ENCODE measurements around the gene PRRG2. TPM values are rescaled to one million over a fixed set of nuclear protein-coding genes. Genes with fewer than 3 reads are reported as not detected.

The PRRG2 gene
- total and polyA plus RNA-seq, 9 of the 15 experiments (the other 6 are each of a cell fraction or from before 2014, with no cell fraction given), result 0.06 to 1.1 (median 0.33) TPM

DNA sequence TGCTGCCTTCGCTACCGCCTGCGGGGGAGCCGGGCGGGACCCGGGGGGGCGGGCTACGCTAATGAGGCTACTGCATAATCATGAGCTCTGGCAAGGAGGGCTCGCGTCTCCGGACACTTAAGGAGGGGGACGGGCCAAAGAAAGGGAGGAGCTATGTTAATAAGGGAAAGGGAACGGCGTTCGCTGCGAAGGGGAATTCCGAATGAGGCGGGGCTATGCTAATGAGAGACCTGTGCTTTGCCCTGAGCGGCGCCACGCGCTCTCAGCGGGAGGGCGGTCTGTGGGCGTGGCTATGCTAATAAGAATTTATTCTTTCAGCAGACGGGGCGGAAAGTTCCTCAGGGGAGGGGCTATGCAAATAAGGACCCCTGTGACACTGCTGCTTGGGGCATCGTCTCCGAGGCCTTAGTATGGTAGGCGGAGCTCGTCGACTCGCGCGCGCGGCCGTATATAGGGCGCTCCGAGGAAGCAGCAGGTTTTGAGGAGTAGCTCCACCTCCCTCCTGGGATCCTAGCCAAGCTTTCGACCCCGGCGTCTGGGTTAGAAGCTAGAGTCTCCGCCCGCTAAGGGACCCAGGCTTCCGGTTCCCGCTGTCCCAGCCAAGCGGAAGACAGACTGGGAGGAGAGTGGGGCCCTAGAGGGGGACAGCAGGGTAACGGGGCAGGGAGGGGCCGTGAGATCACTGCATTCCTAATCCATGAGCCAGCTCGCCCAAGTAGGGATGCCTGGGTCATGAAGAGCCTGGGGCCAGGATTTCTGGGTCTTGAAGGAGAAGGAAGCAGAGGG, 59.2 kb downstream of the PRRG2 start, which contains the start of gene RRAS (continued):
- TF ChIP-seq, protein P1, sequence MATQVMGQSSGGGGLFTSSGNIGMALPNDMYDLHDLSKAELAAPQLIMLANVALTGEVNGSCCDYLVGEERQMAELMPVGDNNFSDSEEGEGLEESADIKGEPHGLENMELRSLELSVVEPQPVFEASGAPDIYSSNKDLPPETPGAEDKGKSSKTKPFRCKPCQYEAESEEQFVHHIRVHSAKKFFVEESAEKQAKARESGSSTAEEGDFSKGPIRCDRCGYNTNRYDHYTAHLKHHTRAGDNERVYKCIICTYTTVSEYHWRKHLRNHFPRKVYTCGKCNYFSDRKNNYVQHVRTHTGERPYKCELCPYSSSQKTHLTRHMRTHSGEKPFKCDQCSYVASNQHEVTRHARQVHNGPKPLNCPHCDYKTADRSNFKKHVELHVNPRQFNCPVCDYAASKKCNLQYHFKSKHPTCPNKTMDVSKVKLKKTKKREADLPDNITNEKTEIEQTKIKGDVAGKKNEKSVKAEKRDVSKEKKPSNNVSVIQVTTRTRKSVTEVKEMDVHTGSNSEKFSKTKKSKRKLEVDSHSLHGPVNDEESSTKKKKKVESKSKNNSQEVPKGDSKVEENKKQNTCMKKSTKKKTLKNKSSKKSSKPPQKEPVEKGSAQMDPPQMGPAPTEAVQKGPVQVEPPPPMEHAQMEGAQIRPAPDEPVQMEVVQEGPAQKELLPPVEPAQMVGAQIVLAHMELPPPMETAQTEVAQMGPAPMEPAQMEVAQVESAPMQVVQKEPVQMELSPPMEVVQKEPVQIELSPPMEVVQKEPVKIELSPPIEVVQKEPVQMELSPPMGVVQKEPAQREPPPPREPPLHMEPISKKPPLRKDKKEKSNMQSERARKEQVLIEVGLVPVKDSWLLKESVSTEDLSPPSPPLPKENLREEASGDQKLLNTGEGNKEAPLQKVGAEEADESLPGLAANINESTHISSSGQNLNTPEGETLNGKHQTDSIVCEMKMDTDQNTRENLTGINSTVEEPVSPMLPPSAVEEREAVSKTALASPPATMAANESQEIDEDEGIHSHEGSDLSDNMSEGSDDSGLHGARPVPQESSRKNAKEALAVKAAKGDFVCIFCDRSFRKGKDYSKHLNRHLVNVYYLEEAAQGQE (IDR thresholded peaks at IDR 0.05; ENCODE audit: borderline replicate concordance), result no peak
- TF ChIP-seq, protein P1 (CRISPR knock-in tag; IDR thresholded peaks at IDR 0.05; ENCODE audit: low read depth), result no peak
- TF ChIP-seq, protein P2, sequence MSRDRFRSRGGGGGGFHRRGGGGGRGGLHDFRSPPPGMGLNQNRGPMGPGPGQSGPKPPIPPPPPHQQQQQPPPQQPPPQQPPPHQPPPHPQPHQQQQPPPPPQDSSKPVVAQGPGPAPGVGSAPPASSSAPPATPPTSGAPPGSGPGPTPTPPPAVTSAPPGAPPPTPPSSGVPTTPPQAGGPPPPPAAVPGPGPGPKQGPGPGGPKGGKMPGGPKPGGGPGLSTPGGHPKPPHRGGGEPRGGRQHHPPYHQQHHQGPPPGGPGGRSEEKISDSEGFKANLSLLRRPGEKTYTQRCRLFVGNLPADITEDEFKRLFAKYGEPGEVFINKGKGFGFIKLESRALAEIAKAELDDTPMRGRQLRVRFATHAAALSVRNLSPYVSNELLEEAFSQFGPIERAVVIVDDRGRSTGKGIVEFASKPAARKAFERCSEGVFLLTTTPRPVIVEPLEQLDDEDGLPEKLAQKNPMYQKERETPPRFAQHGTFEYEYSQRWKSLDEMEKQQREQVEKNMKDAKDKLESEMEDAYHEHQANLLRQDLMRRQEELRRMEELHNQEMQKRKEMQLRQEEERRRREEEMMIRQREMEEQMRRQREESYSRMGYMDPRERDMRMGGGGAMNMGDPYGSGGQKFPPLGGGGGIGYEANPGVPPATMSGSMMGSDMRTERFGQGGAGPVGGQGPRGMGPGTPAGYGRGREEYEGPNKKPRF (IDR thresholded peaks at IDR 0.05; ENCODE audit: low read depth, low read length), result no peak
- TF ChIP-seq ZNF146 (CRISPR knock-in tag; IDR thresholded peaks at IDR 0.05; ENCODE audit: unreplicated experiment) (no peak), CBX5 (IDR thresholded peaks at IDR 0.05; ENCODE audit: borderline replicate concordance, low read depth) (no peak), NEUROD1 (IDR thresholded peaks at IDR 0.05; ENCODE audit: borderline replicate concordance, low read depth, low read length, partially characterized antibody) (peak; percentile 81), GTF2E2 (tag; IDR thresholded peaks at IDR 0.05) (no peak), SMC3 (conservative IDR thresholded peaks at IDR 0.05; ENCODE audit: insufficient read depth, low read depth, low read length) (no peak), FOXJ3 (CRISPR knock-in tag; IDR thresholded peaks at IDR 0.05) (no peak)
- TF ChIP-seq, protein P3, sequence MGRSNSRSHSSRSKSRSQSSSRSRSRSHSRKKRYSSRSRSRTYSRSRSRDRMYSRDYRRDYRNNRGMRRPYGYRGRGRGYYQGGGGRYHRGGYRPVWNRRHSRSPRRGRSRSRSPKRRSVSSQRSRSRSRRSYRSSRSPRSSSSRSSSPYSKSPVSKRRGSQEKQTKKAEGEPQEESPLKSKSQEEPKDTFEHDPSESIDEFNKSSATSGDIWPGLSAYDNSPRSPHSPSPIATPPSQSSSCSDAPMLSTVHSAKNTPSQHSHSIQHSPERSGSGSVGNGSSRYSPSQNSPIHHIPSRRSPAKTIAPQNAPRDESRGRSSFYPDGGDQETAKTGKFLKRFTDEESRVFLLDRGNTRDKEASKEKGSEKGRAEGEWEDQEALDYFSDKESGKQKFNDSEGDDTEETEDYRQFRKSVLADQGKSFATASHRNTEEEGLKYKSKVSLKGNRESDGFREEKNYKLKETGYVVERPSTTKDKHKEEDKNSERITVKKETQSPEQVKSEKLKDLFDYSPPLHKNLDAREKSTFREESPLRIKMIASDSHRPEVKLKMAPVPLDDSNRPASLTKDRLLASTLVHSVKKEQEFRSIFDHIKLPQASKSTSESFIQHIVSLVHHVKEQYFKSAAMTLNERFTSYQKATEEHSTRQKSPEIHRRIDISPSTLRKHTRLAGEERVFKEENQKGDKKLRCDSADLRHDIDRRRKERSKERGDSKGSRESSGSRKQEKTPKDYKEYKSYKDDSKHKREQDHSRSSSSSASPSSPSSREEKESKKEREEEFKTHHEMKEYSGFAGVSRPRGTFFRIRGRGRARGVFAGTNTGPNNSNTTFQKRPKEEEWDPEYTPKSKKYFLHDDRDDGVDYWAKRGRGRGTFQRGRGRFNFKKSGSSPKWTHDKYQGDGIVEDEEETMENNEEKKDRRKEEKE (IDR thresholded peaks at IDR 0.05; ENCODE audit: borderline replicate concordance in 1 of 2, control insufficient read depth in 1 of 2, low read depth in 2 of 2, low read length in 1 of 2), result no peak
- TF ChIP-seq, protein P4, sequence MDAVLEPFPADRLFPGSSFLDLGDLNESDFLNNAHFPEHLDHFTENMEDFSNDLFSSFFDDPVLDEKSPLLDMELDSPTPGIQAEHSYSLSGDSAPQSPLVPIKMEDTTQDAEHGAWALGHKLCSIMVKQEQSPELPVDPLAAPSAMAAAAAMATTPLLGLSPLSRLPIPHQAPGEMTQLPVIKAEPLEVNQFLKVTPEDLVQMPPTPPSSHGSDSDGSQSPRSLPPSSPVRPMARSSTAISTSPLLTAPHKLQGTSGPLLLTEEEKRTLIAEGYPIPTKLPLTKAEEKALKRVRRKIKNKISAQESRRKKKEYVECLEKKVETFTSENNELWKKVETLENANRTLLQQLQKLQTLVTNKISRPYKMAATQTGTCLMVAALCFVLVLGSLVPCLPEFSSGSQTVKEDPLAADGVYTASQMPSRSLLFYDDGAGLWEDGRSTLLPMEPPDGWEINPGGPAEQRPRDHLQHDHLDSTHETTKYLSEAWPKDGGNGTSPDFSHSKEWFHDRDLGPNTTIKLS (IDR thresholded peaks at IDR 0.05; ENCODE audit: borderline replicate concordance, low read depth), result no peak; the same call in 1 of the 2 replicates
